ENCODE data around the gene MDM1. TPM values are rescaled to one million over a fixed set of nuclear protein-coding genes. Genes with fewer than 3 reads are reported as not detected.

MDM1 gene
- total RNA-seq, 2 experiments from 2014 or later: 26.2 to 30.8 TPM

- Histone ChIP-seq H3K4me3 (ENCODE audit: low read depth, low read length, poor library complexity, severe bottlenecking) (no peak within 1 kb of the TSS), H3K9me2 (ENCODE audit: insufficient read depth, low read length) (no peaks in the 10 kb centered on the region), H3K36me3 (ENCODE audit: insufficient read depth, low read length) (no peaks in the 10 kb centered on the region), H3K27ac (ENCODE audit: low read depth, low read length, poor library complexity, severe bottlenecking) (no peak within 1 kb of the TSS), H4K20me1 (ENCODE audit: insufficient read depth, low read length) (no peaks in the 10 kb centered on the region), H2AFZ (ENCODE audit: low read length) (no peak within 1 kb of the TSS), H3K9me3 (ENCODE audit: low read length) (no peaks in the 10 kb centered on the region), H3K4me1 (ENCODE audit: insufficient read depth, low read length, poor library complexity, severe bottlenecking) (no peaks in the 10 kb centered on the region), H3K4me2 (ENCODE audit: low read length) (no peak within 1 kb of the TSS), H3K79me2 (ENCODE audit: insufficient read depth, low read depth, low read length) (no peaks in the 10 kb centered on the region)
- TF ChIP-seq EZH2phosphoT487 (IDR thresholded peaks at IDR 0.05; ENCODE audit: borderline replicate concordance, low read depth, low read length) (no peak), CTCF (conservative IDR thresholded peaks at IDR 0.05; ENCODE audit: low read length) (no peak)
- intact Hi-C loops (cut with micrococcal nuclease; ENCODE audit: unreplicated experiment): no loop called here
- POLR2A ChIA-PET: no interaction called here
- no peak for DNase-seq (ENCODE audit: low spot score)
- CTCF ChIA-PET (ENCODE audit: unreplicated experiment): no interaction called here
- no TSS peak for BruUV-seq (replicated peaks)
Measured at GRCh38 chr12:68253504-68253903, 78.7 kb downstream of the MDM1 start, which contains the start of gene IL22. IL22 (minus strand) TSS chr12:68253604; CDS start chr12:68253448, 156 bp downstream.

- Histone ChIP-seq H3K4me1 (ENCODE audit: insufficient read depth, low read length, poor library complexity, severe bottlenecking) (no peaks in the 10 kb centered on the region), H3K4me2 (ENCODE audit: low read length) (no peak overlapping the region), H3K79me2 (ENCODE audit: insufficient read depth, low read depth, low read length) (no peaks in the 10 kb centered on the region), H3K9me3 (ENCODE audit: low read length) (peaks cover 7% of the 10 kb centered on the region; the same call in 1 of the 2 replicates), H2AFZ (ENCODE audit: low read length) (no peak overlapping the region), H3K36me3 (ENCODE audit: insufficient read depth, low read length) (no peaks in the 10 kb centered on the region), H4K20me1 (ENCODE audit: insufficient read depth, low read length) (no peaks in the 10 kb centered on the region), H3K27ac (ENCODE audit: low read depth, low read length, poor library complexity, severe bottlenecking) (no peak overlapping the region), H3K9me2 (ENCODE audit: insufficient read depth, low read length) (no peaks in the 10 kb centered on the region), H3K4me3 (ENCODE audit: low read depth, low read length, poor library complexity, severe bottlenecking) (no peak overlapping the region)
- no TSS peak for BruUV-seq (replicated peaks)
- DNase-seq (ENCODE audit: low spot score): no peak
- ChIA-PET POLR2A (no interaction called here), CTCF (ENCODE audit: unreplicated experiment) (no interaction called here)
- TF ChIP-seq CTCF (conservative IDR thresholded peaks at IDR 0.05; ENCODE audit: low read length) (no peak), EZH2phosphoT487 (IDR thresholded peaks at IDR 0.05; ENCODE audit: borderline replicate concordance, low read depth, low read length) (no peak)
- intact Hi-C loops (cut with micrococcal nuclease; ENCODE audit: unreplicated experiment): no loop called here
Measured at GRCh38 chr12:68252077-68252476, 80.1 kb downstream of the MDM1 start.

- H4K20me1 ChIP-seq (ENCODE audit: insufficient read depth, low read length): no peaks in the 10 kb centered on the region
- no peak overlapping the region for H2AFZ ChIP-seq (ENCODE audit: low read length)
- no TSS peak for BruUV-seq (replicated peaks)
- H3K36me3 ChIP-seq (ENCODE audit: insufficient read depth, low read length): no peaks in the 10 kb centered on the region
- no peak for TF ChIP-seq EZH2phosphoT487 (IDR thresholded peaks at IDR 0.05; ENCODE audit: borderline replicate concordance, low read depth, low read length)
- TF ChIP-seq CTCF (conservative IDR thresholded peaks at IDR 0.05; ENCODE audit: low read length): no peak
- no peak overlapping the region for H3K4me3 ChIP-seq (ENCODE audit: low read depth, low read length, poor library complexity, severe bottlenecking)
- no peaks in the 10 kb centered on the region for H3K9me2 ChIP-seq (ENCODE audit: insufficient read depth, low read length)
- H3K4me1 ChIP-seq (ENCODE audit: insufficient read depth, low read length, poor library complexity, severe bottlenecking): no peaks in the 10 kb centered on the region
- CTCF ChIA-PET (ENCODE audit: unreplicated experiment): no interaction called here
- POLR2A ChIA-PET: no interaction called here
- no peak overlapping the region for H3K4me2 ChIP-seq (ENCODE audit: low read length)
- intact Hi-C loops (cut with micrococcal nuclease; ENCODE audit: unreplicated experiment): no loop called here
- peaks cover 7% of the 10 kb centered on the region; the same call in 1 of the 2 replicates for H3K9me3 ChIP-seq (ENCODE audit: low read length)
- DNase-seq (ENCODE audit: low spot score): no peak
- no peaks in the 10 kb centered on the region for H3K79me2 ChIP-seq (ENCODE audit: insufficient read depth, low read depth, low read length)
- H3K27ac ChIP-seq (ENCODE audit: low read depth, low read length, poor library complexity, severe bottlenecking): no peak overlapping the region
Measured at GRCh38 chr12:68250454-68250853, 81.7 kb downstream of the MDM1 start.
